ENCODE measurements around the gene ACTG1. TPM values are rescaled to one million over a fixed set of nuclear protein-coding genes. Genes with fewer than 3 reads are reported as not detected.

ACTG1 gene
- total and polyA plus RNA-seq, 9 of the 15 experiments (the other 6 are each of a cell fraction or from before 2014, with no cell fraction given): 224 to 1,775 (median 568) TPM

DNA sequence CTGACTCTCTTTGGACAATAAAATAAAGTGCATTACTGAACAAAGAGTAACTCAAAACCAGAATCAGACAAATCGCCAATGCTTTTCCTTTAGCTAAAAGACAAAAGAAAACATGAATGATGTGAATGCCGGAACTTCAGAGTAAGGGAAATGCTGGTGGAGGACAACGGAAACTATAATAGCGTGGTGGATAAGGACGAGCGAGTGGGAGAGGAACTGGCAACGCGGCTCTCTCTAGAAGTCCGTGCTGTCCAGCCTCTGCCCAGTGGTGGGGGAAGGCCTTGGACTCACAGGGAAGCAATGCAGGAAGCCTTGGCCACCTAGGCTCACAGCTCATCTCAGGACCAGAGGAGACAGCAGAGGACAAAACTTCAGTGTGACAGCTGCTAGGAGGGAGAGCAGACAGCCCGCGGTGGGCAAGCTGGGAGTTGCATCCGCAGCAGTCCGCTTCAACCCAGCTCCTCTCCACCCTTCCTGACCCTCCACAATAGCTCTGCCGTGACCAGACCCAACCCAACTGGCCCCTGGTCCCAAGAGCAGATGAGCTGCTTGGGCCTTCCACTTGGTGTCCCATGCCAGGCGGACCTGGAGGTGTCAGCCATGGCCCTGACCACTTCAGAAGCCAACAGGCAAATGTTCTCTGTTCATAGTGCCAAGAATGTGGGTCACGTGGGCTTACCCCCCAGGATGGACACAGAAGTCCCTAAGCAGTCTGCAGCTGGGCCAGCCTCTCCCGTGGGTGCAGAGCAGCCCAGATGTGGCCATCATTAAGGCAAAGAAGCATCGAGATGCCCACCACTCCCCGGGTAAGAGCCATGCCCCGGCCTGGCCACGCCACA is 44.9 kb upstream of the ACTG1 start:
- no peaks in the 10 kb centered on the region for H3K27me3 ChIP-seq (ENCODE audit: control insufficient read depth in 2 of 2, insufficient read depth in 2 of 2, low read length in 2 of 2)
- ATAC-seq: no peak
- H2AFZ ChIP-seq (ENCODE audit: low read depth, low read length): no peak overlapping the region
- peaks cover 4% of the 10 kb centered on the region; the same call in 2 of the 3 replicates for H3K79me2 ChIP-seq (ENCODE audit: control insufficient read depth, insufficient read depth, low read length)
- 90% methylated on average over 21 of the region's 21 CpGs for WGBS (ENCODE audit: insufficient coverage, low coverage, missing lambda C conversion rate)
- intact Hi-C loops (cut with micrococcal nuclease): no loop called here
- no peak overlapping the region for H3K4me2 ChIP-seq (ENCODE audit: insufficient read depth, low read length)
- H3K27ac ChIP-seq (ENCODE audit: extremely low read depth, low read depth, low read length): no peak overlapping the region
- H3K9me3 ChIP-seq (replicated peaks; ENCODE audit: control insufficient read depth, insufficient read depth, low read depth, low read length): no peaks in the 10 kb centered on the region
- peaks cover 21 to 51% of the 10 kb centered on the region in 2 experiments for H3K4me1 ChIP-seq (replicated peaks in 1 of 2; ENCODE audit: control insufficient read depth in 2 of 2, insufficient read depth in 2 of 2, low read length in 2 of 2)
- FAIRE-seq: no peak
- no TSS peak for BruUV-seq (replicated peaks)
- ChIA-PET CTCF (ENCODE audit: low intra/inter-chr PET ratio) (no interaction called here), POLR2A (interaction anchor here (0.5 to 2.7 kb wide), 5 partner anchors 11 to 85 kb away, joined by 3 to 16 read pairs (median 4); partner anchors contain the start of gene ACTG1)
- peaks cover 12% of the 10 kb centered on the region; the same call in 1 of the 2 replicates for H4K20me1 ChIP-seq (replicated peaks; ENCODE audit: control insufficient read depth, insufficient read depth, low read length)
- in situ Hi-C loops (cut with MboI): no loop called here
- H3K4me3 ChIP-seq: no peak overlapping the region
- H3K9me1 ChIP-seq (ENCODE audit: control insufficient read depth, insufficient read depth, low read length): no peaks in the 10 kb centered on the region
- H3K9ac ChIP-seq (ENCODE audit: insufficient read depth in 1 of 2, low read depth in 2 of 2, low read length in 2 of 2): peak overlapping the region in 1 of 2 experiments; percentile 2; a peak in 1 of 4 replicates
- peaks cover 63% of the 10 kb centered on the region; the same call in 2 of the 3 replicates for H3K36me3 ChIP-seq (ENCODE audit: control insufficient read depth, insufficient read depth, low read length)
- no peak for DNase-seq (ENCODE audit: extremely low read depth in 1 of 4, low spot score in 3 of 4)
- TF ChIP-seq NFRKB (IDR thresholded peaks at IDR 0.05; ENCODE audit: low read depth) (no peak), SMARCB1 (IDR thresholded peaks at IDR 0.05; ENCODE audit: insufficient read length, low read depth) (no peak), MCM2 (IDR thresholded peaks at IDR 0.05; ENCODE audit: low read depth) (no peak), PML (IDR thresholded peaks at IDR 0.05; ENCODE audit: low read length) (0 out of 2 replicates have a peak, but pooled peaks have one; percentile 2), RAD21 (CRISPR knock-in tag; conservative IDR thresholded peaks at IDR 0.05 in 1 of 2, IDR thresholded peaks at IDR 0.05 in 1 of 2) (no peak), POLR2AphosphoS5 (IDR thresholded peaks at IDR 0.05; ENCODE audit: control insufficient read depth, insufficient read depth, low read depth, low read length) (peak; percentile 49; the same call in 1 of the 2 replicates), HNRNPK (IDR thresholded peaks at IDR 0.05; ENCODE audit: low read depth, low read length, poor library complexity, severe bottlenecking) (no peak), ILF3 (IDR thresholded peaks at IDR 0.05; ENCODE audit: borderline replicate concordance) (no peak), CREB1 (IDR thresholded peaks at IDR 0.05) (no peak), CREB1 (CRISPR knock-in tag; IDR thresholded peaks at IDR 0.05) (no peak), POLR2G (IDR thresholded peaks at IDR 0.05; ENCODE audit: low read depth, low read length) (peak; percentile 61; the same call in 1 of the 2 replicates)
- TF ChIP-seq, protein P1, sequence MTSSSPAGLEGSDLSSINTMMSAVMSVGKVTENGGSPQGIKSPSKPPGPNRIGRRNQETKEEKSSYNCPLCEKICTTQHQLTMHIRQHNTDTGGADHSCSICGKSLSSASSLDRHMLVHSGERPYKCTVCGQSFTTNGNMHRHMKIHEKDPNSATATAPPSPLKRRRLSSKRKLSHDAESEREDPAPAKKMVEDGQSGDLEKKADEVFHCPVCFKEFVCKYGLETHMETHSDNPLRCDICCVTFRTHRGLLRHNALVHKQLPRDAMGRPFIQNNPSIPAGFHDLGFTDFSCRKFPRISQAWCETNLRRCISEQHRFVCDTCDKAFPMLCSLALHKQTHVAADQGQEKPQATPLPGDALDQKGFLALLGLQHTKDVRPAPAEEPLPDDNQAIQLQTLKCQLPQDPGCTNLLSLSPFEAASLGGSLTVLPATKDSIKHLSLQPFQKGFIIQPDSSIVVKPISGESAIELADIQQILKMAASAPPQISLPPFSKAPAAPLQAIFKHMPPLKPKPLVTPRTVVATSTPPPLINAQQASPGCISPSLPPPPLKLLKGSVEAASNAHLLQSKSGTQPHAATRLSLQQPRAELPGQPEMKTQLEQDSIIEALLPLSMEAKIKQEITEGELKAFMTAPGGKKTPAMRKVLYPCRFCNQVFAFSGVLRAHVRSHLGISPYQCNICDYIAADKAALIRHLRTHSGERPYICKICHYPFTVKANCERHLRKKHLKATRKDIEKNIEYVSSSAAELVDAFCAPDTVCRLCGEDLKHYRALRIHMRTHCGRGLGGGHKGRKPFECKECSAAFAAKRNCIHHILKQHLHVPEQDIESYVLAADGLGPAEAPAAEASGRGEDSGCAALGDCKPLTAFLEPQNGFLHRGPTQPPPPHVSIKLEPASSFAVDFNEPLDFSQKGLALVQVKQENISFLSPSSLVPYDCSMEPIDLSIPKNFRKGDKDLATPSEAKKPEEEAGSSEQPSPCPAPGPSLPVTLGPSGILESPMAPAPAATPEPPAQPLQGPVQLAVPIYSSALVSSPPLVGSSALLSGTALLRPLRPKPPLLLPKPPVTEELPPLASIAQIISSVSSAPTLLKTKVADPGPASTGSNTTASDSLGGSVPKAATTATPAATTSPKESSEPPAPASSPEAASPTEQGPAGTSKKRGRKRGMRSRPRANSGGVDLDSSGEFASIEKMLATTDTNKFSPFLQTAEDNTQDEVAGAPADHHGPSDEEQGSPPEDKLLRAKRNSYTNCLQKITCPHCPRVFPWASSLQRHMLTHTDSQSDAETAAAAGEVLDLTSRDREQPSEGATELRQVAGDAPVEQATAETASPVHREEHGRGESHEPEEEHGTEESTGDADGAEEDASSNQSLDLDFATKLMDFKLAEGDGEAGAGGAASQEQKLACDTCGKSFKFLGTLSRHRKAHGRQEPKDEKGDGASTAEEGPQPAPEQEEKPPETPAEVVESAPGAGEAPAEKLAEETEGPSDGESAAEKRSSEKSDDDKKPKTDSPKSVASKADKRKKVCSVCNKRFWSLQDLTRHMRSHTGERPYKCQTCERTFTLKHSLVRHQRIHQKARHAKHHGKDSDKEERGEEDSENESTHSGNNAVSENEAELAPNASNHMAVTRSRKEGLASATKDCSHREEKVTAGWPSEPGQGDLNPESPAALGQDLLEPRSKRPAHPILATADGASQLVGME (CRISPR knock-in tag; IDR thresholded peaks at IDR 0.05): no peak
- TF ChIP-seq, protein P2, sequence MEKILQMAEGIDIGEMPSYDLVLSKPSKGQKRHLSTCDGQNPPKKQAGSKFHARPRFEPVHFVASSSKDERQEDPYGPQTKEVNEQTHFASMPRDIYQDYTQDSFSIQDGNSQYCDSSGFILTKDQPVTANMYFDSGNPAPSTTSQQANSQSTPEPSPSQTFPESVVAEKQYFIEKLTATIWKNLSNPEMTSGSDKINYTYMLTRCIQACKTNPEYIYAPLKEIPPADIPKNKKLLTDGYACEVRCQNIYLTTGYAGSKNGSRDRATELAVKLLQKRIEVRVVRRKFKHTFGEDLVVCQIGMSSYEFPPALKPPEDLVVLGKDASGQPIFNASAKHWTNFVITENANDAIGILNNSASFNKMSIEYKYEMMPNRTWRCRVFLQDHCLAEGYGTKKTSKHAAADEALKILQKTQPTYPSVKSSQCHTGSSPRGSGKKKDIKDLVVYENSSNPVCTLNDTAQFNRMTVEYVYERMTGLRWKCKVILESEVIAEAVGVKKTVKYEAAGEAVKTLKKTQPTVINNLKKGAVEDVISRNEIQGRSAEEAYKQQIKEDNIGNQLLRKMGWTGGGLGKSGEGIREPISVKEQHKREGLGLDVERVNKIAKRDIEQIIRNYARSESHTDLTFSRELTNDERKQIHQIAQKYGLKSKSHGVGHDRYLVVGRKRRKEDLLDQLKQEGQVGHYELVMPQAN (IDR thresholded peaks at IDR 0.05; ENCODE audit: borderline replicate concordance): no peak

Data from K562 (cell line).